ENCODE results near the gene KLF17. TPM values are rescaled to one million over a fixed set of nuclear protein-coding genes. Genes with fewer than 3 reads are reported as not detected.

KLF17 gene
- total RNA-seq, 1 donor from 2014 or later: not detected

- Mint-ChIP-seq H3K36me3 (ENCODE audit: low read depth) (peaks cover 9% of the 10 kb centered on the region), H3K4me3 (no peak overlapping the region), H3K4me1 (no peaks in the 10 kb centered on the region), H3K9me3 (peaks cover 14% of the 10 kb centered on the region), H3K27me3 (ENCODE audit: low read depth) (peaks cover 8% of the 10 kb centered on the region), H3K27ac (ENCODE audit: unreplicated experiment) (no peak overlapping the region)
- TF ChIP-seq CTCF (conservative IDR thresholded peaks at IDR 0.05): no peak
- no peak for DNase-seq (ENCODE audit: low read depth, low spot score)
Measured at GRCh38 chr1:44146536-44147361, 28.1 kb downstream of the KLF17 start.

- Mint-ChIP-seq H3K4me3 (no peak overlapping the region), H3K9me3 (peaks cover 14% of the 10 kb centered on the region), H3K36me3 (ENCODE audit: low read depth) (peaks cover 9% of the 10 kb centered on the region), H3K27me3 (ENCODE audit: low read depth) (peaks cover 11% of the 10 kb centered on the region), H3K4me1 (no peaks in the 10 kb centered on the region), H3K27ac (ENCODE audit: unreplicated experiment) (no peak overlapping the region)
- DNase-seq (ENCODE audit: low read depth, low spot score): no peak
- TF ChIP-seq CTCF (conservative IDR thresholded peaks at IDR 0.05): no peak
Measured at GRCh38 chr1:44147582-44147981, 29.0 kb downstream of the KLF17 start.

GRCh38 chr1:44151332-44151731, 32.7 kb downstream of the KLF17 start:
- no peak for DNase-seq (ENCODE audit: low read depth, low spot score)
- H3K9me3 Mint-ChIP-seq: no peaks in the 10 kb centered on the region
- H3K4me3 Mint-ChIP-seq: no peak overlapping the region
- TF ChIP-seq CTCF (conservative IDR thresholded peaks at IDR 0.05): no peak
- no peaks in the 10 kb centered on the region for H3K36me3 Mint-ChIP-seq (ENCODE audit: low read depth)
- H3K27me3 Mint-ChIP-seq (ENCODE audit: low read depth): peaks cover 11% of the 10 kb centered on the region
- H3K27ac Mint-ChIP-seq (ENCODE audit: unreplicated experiment): no peak overlapping the region
- no peaks in the 10 kb centered on the region for H3K4me1 Mint-ChIP-seq

GRCh38 chr1:44151808-44152207, 33.2 kb downstream of the KLF17 start:
- H3K36me3 Mint-ChIP-seq (ENCODE audit: low read depth): no peaks in the 10 kb centered on the region
- H3K27me3 Mint-ChIP-seq (ENCODE audit: low read depth): peaks cover 11% of the 10 kb centered on the region
- no peak overlapping the region for H3K4me3 Mint-ChIP-seq
- no peak overlapping the region for H3K27ac Mint-ChIP-seq (ENCODE audit: unreplicated experiment)
- no peak for TF ChIP-seq CTCF (conservative IDR thresholded peaks at IDR 0.05)
- no peak for DNase-seq (ENCODE audit: low read depth, low spot score)
- no peaks in the 10 kb centered on the region for H3K4me1 Mint-ChIP-seq
- no peaks in the 10 kb centered on the region for H3K9me3 Mint-ChIP-seq

GRCh38 chr1:44152692-44153091, 34.1 kb downstream of the KLF17 start:
- Mint-ChIP-seq H3K4me1 (no peaks in the 10 kb centered on the region), H3K27me3 (ENCODE audit: low read depth) (peaks cover 11% of the 10 kb centered on the region), H3K27ac (ENCODE audit: unreplicated experiment) (no peak overlapping the region), H3K9me3 (no peaks in the 10 kb centered on the region), H3K36me3 (ENCODE audit: low read depth) (no peaks in the 10 kb centered on the region), H3K4me3 (no peak overlapping the region)
- TF ChIP-seq CTCF (conservative IDR thresholded peaks at IDR 0.05): no peak
- no peak for DNase-seq (ENCODE audit: low read depth, low spot score)

Measured in neural crest cell (in vitro differentiated cells).